Measurements from ENCODE around the gene MMP17.
A peak's percentile ranks its signal among the peaks of the same experiment; 100 is the strongest.

MMP17 gene

GRCh38 chr12:131863711-131864396 is 35.7 kb downstream of the MMP17 start:
- peaks cover 9 to 53% (median 36%) of the 10 kb centered on the region in 10 experiments for H3K4me1 ChIP-seq
- H3K9ac ChIP-seq: peak overlapping the region in 3 of 11 experiments; percentile 28 to 47 (median 31); a peak in 3 of 22 replicates
- no peaks in the 10 kb centered on the region for H3K9me3 ChIP-seq (replicated peaks in 1 of 11)
- peak overlapping the region; percentile 8 to 79 (median 51); a peak in 16 of 22 replicates for H3K4me2 ChIP-seq
- H3K27ac ChIP-seq: peak overlapping the region in 4 of 11 experiments; percentile 25 to 44 (median 34); a peak in 3 of 22 replicates
- H3K36me3 ChIP-seq: no peaks in the 10 kb centered on the region
- H4K20me1 ChIP-seq: no peaks in the 10 kb centered on the region
- no peak overlapping the region for H3K4me3 ChIP-seq
- TF ChIP-seq Cebpa-rat (IDR thresholded peaks at IDR 0.05): no peak
- H3K27me3 ChIP-seq: no peaks in the 10 kb centered on the region

GRCh38 chr12:131864469-131864868 is 36.3 kb downstream of the MMP17 start:
- H3K4me2 ChIP-seq: no peak overlapping the region
- H4K20me1 ChIP-seq: no peaks in the 10 kb centered on the region
- no peak overlapping the region for H3K9ac ChIP-seq
- H3K4me3 ChIP-seq: no peak overlapping the region
- H3K36me3 ChIP-seq: no peaks in the 10 kb centered on the region
- no peaks in the 10 kb centered on the region for H3K27me3 ChIP-seq
- H3K27ac ChIP-seq: no peak overlapping the region
- no peak for TF ChIP-seq Cebpa-rat (IDR thresholded peaks at IDR 0.05)
- peaks cover 9 to 53% (median 36%) of the 10 kb centered on the region in 10 experiments for H3K4me1 ChIP-seq
- H3K9me3 ChIP-seq (replicated peaks in 1 of 11): no peaks in the 10 kb centered on the region

GRCh38 chr12:131865180-131865875 is 37.1 kb downstream of the MMP17 start:
- Histone ChIP-seq H3K4me1 (peaks cover 8 to 52% (median 35%) of the 10 kb centered on the region in 10 experiments), H3K27me3 (no peaks in the 10 kb centered on the region), H3K4me3 (no peak overlapping the region), H3K9ac (no peak overlapping the region), H3K4me2 (no peak overlapping the region), H3K27ac (no peak overlapping the region), H4K20me1 (no peaks in the 10 kb centered on the region), H3K36me3 (no peaks in the 10 kb centered on the region), H3K9me3 (replicated peaks in 1 of 11) (no peaks in the 10 kb centered on the region)
- TF ChIP-seq Cebpa-rat (IDR thresholded peaks at IDR 0.05): no peak

- Histone ChIP-seq H3K27me3 (no peaks in the 10 kb centered on the region), H3K27ac (no peak overlapping the region), H3K4me1 (peaks cover 0 to 35% (median 17%) of the 10 kb centered on the region in 10 experiments; a peak in 17 of 20 replicates), H3K4me2 (no peak overlapping the region), H3K4me3 (no peak overlapping the region), H3K9ac (no peak overlapping the region), H3K9me3 (replicated peaks in 1 of 11) (peaks cover 0 to 5% (median 0%) of the 10 kb centered on the region in 11 experiments; a peak in 5 of 22 replicates), H4K20me1 (no peaks in the 10 kb centered on the region), H3K36me3 (no peaks in the 10 kb centered on the region)
- no peak for TF ChIP-seq Cebpa-rat (IDR thresholded peaks at IDR 0.05)
Measured at GRCh38 chr12:131867471-131867870, 39.3 kb downstream of the MMP17 start.

GRCh38 chr12:131867891-131868675 is 39.9 kb downstream of the MMP17 start:
- Histone ChIP-seq H4K20me1 (no peaks in the 10 kb centered on the region), H3K4me2 (no peak overlapping the region), H3K4me3 (no peak overlapping the region), H3K9ac (no peak overlapping the region), H3K36me3 (no peaks in the 10 kb centered on the region), H3K27ac (no peak overlapping the region), H3K9me3 (replicated peaks in 1 of 11) (peaks cover 0 to 11% (median under 1%) of the 10 kb centered on the region in 11 experiments; a peak in 10 of 22 replicates), H3K4me1 (peaks cover 0 to 30% (median 12%) of the 10 kb centered on the region in 10 experiments; a peak in 16 of 20 replicates), H3K27me3 (no peaks in the 10 kb centered on the region)
- TF ChIP-seq Cebpa-rat (IDR thresholded peaks at IDR 0.05): no peak

- Histone ChIP-seq H3K27me3 (no peaks in the 10 kb centered on the region), H3K36me3 (no peaks in the 10 kb centered on the region), H3K9ac (no peak overlapping the region), H3K4me3 (no peak overlapping the region), H4K20me1 (no peaks in the 10 kb centered on the region), H3K27ac (no peak overlapping the region), H3K9me3 (replicated peaks in 1 of 11) (peaks cover 12 to 26% (median 16%) of the 10 kb centered on the region in 11 experiments; a peak in 21 of 22 replicates), H3K4me1 (peaks cover 0 to 19% (median 3%) of the 10 kb centered on the region in 10 experiments; a peak in 6 of 20 replicates), H3K4me2 (peak overlapping the region in 1 of 11 experiments; percentile 33; a peak in 1 of 22 replicates)
- TF ChIP-seq Cebpa-rat (IDR thresholded peaks at IDR 0.05): no peak
Measured at GRCh38 chr12:131869871-131870418, 41.8 kb downstream of the MMP17 start.

- Histone ChIP-seq H3K27me3 (no peaks in the 10 kb centered on the region), H4K20me1 (no peaks in the 10 kb centered on the region), H3K4me2 (no peak overlapping the region), H3K9ac (no peak overlapping the region), H3K4me3 (no peak overlapping the region), H3K9me3 (replicated peaks in 1 of 11) (peaks cover 12 to 26% (median 16%) of the 10 kb centered on the region in 11 experiments; a peak in 21 of 22 replicates), H3K4me1 (peaks cover 0 to 15% (median 3%) of the 10 kb centered on the region in 10 experiments; a peak in 6 of 20 replicates), H3K27ac (no peak overlapping the region), H3K36me3 (no peaks in the 10 kb centered on the region)
- TF ChIP-seq Cebpa-rat (IDR thresholded peaks at IDR 0.05): no peak
Measured at GRCh38 chr12:131871677-131872076, 43.5 kb downstream of the MMP17 start.

- Histone ChIP-seq H3K27ac (no peak overlapping the region), H3K4me3 (no peak overlapping the region), H3K4me2 (no peak overlapping the region), H3K27me3 (no peaks in the 10 kb centered on the region), H4K20me1 (no peaks in the 10 kb centered on the region), H3K36me3 (no peaks in the 10 kb centered on the region), H3K4me1 (peaks cover 0 to 15% (median 3%) of the 10 kb centered on the region in 10 experiments; a peak in 6 of 20 replicates), H3K9me3 (replicated peaks in 1 of 11) (peaks cover 12 to 26% (median 16%) of the 10 kb centered on the region in 11 experiments; a peak in 21 of 22 replicates), H3K9ac (no peak overlapping the region)
- no peak for TF ChIP-seq Cebpa-rat (IDR thresholded peaks at IDR 0.05)
Measured at GRCh38 chr12:131872154-131873051, 44.2 kb downstream of the MMP17 start.
